Mucosa of gallbladder (tissue), 1 donor: ENCODE measurements around the gene RHOBTB1. TPM values are rescaled to one million over a fixed set of nuclear protein-coding genes. Genes with fewer than 3 reads are reported as not detected.

Experiments used
- DNase-seq: peaks from one replicate; pipeline ENCODE4 v3.0.0-alpha.2; 2020; ENCODE audit warnings: low spot score
- total RNA-seq: library from RNA; stranded (reverse); gene quantifications from one replicate; pipeline ENCODE4 v1.2.1, GENCODE V29; 2021
- donor health status: DM: no; HTN: no; CAD: no.

Gene RHOBTB1
- total RNA-seq, 1 donor from 2014 or later = 16.8 TPM

DNA sequence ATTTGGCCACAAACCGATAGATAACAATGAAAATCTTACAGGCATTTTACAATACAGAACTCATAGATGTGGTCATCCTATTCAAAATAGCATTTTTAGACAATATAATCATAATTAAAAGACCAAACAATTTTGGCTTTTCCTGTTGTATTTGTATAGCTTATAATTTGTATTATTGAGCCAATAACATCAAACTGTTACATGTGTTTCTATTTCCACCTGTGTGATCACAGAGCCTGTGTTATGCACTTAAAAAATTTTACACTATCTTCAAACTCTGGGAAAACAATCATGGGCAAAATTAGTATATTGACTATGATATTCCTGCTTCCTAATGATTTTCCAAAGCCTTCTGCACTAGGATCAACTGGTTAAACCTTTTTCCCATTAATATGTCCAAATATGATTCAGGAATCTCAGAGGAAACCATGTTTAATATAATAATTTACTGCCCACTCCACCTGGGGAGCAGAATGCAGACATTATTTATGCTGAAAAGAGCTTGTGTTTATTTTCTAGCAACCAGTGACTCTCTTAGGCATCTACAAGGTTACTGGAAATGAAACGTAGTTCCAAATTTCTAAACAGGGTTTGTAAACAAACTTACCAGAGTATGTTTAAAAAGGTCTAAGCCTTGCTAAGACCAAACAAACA, 1.7 kb downstream of the RHOBTB1 start:
- no peak for DNase-seq

DNA sequence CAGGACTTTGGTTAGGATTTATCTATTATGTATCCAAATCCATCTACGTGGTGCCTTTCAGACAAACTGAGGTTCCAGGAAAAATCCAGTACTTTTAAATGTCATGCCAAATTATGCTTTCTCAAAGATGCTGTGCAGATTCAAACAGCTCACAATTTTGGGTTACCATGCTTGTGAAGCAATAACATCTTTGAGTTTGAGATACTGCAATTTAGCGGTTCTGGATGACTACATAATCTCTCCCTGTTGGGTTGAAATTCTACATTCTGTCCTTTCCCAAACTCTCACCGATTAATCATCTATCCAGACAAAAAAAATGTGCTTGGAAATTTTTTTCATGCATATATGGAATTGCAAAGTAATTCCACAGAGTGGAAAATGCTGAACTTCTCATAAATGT, 3.5 kb downstream of the RHOBTB1 start:
- no peak for DNase-seq

DNA sequence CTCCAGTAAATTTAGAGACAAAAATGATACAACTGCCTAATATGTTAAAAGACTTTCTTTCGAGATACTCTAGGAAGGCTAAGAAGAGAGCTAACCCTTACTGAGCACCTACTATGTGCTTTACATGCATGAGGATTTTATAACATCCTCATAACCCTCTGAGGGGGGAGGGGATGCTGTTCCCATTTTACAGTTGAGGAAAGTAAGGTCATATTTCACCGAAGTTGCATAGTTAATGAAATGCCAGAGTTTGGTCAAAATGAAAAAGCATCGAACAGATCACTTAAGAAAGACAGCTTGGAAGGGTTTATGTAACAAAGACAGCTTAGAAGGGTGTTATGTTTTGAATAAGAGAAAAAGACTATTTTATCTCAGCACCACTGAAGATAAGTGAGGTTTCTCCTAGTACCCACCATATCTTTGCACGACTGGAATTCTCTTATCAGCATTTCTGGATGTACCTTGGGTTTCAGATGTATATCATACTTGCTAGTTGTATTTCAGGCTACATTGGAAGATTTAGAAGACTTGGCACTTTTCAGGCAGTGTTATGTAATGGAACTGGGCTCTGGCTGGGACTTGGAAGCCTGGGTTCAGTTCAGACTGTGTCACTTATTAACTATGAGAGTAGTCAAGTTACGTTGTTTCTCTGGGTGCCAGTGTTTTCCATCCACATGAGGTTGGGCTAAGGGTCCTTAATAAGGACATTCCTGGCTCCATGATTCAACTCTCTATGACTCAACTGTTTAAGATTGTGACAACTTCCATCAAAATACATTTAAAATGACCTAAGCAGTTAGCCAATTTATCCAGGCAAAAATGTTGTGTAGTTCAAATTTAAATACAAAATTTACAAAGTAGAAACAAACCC, 6.0 kb downstream of the RHOBTB1 start:
- no peak for DNase-seq

DNA sequence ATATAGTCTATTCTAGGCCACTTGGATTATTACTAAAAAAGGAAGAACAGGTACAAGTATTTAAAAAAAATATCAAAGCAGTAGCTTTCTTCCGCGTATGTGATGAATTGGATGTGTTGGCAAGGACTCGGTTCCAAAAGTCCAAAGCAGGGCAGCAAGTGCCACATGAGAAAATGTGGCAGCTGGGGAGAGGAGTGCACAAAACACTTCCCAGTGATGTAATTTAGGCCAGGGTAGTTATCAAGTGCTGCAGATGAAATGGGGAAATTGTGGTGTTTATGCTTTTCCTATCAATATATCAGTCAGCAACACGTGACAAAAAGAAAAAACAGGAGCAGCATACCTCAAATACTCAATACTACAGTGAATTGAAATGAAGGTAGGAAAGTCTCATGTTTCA, 7.0 kb downstream of the RHOBTB1 start:
- DNase-seq = no peak

DNA sequence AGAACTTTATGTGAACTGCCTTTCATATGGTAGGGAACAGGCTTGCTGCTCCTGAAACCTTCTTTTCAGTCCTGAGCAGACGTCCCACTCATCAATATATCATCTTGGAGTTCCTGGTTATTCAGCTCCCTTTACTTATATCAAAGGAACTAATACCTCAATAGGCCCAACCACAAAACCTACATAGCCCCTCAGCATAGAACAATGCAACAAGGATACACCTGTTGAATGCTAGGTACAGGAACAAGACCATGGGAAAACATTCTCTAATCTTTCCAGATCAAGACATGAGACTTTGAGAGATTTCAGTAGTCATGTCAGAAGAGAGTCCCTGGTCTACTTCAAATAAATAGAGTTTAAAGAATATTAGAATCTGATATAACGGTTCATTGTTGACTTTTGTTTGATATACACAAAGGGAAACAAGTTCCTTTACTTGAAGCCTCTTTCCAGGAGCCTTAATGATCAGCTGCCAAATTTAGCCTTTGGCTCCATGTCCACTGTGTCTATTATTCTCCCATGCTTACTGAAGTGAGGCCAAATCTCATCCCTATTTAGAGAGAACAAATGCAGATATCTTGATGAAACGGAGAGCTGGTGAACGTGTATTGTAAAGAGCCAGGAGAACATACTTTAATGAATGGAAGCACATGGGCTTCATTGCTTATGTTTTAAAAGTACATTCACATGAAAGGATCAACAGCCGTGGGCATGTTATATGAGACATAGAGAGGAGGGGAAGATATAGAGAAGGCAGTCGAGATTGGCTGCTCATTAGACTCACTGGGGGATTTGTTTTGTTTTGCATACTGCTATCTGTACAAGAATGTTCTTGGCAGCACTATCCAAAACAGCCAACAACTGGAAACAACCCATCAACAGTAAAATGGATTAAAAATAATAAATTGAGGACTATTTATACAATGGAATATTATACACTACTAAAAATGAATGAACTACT, 9.5 kb downstream of the RHOBTB1 start:
- no peak for DNase-seq

DNA sequence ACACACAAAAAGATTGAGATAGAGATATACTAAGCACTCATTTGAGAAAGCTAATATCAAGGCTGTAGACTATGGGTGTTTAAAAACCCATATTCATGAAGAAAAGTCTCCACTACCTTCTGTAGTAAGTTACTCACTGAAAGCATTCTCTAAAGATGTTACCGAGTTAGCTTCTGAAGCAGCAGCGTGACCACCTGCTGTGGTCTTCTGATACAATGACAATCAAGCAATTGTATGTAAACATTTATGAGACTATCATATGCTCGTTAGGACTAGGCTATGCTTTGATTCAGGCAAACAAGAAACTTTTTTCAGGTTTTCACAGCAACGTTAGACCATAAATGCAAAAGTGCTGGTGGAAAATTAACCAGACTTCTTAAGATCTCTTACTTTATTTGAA, 11.2 kb downstream of the RHOBTB1 start:
- DNase-seq = no peak

DNA sequence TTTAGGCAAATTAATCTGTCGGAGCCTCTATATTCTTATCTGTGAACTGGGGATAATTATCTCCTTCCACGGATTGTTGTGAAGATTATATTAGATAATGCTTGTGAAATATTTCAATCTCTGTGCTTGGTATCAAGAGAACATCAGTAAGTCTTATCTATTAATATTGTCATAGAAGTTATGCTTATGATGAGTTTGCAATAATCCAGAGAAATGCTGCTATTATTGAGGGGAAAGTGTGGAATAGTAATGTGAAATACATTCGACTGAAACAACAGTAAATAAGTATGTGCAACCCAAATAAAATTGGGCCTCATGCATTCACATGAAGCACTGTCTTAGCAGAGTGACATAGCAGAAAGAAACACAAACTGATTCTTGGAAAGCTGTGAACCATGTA, 13.7 kb downstream of the RHOBTB1 start:
- DNase-seq = no peak

DNA sequence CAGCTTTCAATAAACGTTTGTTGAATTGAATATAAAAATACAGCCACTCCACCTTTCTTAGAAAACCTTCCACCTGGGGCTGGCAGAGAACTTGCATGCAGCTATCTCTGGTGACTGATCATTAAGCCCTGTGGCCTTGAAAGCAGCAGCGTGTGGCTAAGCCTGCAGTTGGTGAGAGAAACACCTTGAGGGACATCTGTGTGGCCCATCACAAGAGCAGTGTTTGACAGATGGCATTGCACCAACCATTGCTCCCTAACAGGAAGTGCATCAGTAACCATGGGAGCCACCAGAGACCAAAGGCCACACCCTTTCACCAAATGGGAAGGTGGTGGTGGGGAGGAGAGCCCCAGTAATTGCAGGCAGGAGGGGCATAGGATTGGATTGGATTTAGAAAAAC, 22.4 kb downstream of the RHOBTB1 start:
- DNase-seq = no peak

DNA sequence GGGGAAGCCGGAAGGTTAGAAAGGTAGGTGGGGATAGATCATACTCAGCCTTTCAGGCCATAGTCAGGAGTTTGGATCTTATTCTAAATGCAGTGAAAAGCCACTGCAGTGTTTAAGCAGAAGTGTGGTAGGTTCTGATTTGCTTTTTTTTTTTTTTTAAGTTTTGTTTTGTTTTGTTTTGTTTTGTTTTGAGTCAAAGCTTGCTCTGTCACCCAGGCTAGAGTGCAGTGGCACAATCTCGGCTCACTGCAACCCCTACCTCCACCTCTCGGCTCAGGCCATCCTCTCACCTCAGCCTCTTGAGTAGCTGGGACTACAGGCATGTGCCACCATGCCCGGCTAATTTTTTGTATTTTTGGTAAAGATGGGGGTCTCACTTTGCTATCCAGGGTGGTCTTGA, 23.5 kb downstream of the RHOBTB1 start:
- no peak for DNase-seq

DNA sequence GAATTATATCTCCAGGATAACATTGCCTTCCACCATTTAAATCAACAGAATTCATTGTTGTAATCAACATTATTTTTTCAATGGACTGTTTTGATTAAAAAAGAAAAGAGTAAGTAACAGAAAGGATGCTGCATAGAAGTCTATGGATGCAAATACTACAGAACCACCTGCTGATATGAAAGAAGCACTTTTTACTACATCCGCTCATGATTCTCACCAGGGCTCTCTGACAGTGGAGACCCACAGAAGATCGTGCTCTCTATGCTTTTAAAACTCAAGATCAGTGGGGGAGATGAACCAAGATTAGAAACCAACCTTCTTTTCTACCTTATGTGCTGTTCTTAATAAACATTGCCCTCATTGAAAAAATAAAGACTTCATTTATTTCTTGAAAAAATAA, 24.4 kb downstream of the RHOBTB1 start:
- no peak for DNase-seq

DNA sequence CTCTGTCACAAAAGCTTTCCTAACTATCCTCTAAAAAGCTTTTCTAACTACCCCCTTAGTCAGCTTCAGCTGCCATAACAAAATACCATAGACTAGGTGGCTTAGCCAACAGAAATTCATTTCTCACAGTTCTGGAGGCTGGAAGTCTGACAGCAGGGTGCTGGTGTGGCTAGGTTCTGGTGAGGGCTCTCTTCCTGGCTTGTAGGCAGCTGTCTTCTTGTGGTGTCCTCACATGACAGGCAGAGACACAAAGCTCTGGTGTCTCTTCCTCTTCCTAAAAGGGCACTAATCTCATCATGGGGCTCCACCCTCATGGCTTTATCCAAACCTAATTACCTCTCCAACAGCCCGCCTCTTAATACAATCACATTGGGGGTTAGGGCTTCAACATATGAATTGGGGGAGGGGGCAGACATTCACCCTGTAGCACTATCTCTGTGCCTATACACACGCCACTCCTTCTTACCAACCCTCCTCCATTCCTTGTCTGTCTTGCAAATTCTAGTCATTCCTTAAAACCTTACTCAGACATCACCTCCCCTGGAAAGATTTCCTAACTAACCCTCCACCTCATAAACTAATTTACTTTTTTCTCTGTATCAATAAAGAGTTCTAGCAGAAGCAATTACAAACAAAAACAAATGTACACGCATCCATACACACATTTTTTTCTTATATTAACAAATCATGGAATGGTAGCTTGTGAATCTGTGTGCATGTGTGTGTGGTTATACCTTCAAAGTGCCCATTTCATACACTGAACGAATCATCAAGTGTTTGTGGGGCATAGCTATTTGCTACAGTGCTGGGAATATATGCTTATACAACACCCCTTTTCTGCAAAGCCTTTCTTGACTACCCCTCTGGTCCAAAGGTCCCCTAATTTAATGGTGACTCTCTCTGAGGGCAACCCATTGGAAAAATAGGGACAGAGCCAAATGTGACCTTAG, 26.4 kb downstream of the RHOBTB1 start:
- no peak for DNase-seq

DNA sequence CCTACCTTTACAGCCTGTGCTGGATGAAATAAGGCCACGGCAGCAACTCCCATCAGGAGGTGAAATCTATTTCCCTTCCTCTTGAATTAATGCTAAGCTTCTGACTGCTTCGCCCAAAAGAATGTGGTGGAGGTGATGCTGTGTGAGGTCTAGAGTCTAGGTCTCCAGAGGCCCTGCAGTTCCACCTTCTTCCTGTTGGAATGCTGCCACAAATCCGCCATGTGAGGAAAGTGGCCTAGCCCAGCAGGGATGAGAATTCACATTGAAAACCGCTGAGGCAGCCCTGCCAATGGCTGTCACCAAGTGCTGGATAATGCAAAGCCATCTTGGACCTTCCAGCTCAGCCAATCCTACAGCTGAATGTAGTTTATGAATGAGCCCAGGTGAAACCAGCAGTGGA, 28.0 kb downstream of the RHOBTB1 start:
- DNase-seq = no peak

DNA sequence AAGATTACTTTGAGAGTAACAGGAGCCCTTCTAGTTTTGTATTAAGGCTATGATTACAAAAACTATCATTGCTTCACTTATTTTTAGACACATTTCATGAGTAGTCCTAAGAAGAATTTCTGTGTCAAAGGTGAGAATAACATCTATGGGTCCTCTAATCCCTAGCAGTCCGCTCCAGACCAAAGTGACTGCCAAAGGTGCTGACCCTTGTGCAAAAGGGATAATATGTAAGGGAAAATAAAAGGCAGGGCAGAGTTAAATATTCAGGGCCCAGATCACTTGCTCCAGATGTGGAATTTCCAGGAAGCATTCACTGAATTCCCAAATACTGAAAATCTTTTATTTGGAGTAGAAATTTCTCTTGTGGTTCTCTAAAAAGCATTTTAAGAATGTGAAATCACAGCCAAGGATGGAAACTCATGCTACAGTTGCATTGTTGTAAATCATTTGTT, 29.3 kb downstream of the RHOBTB1 start:
- DNase-seq = peak; percentile 54

DNA sequence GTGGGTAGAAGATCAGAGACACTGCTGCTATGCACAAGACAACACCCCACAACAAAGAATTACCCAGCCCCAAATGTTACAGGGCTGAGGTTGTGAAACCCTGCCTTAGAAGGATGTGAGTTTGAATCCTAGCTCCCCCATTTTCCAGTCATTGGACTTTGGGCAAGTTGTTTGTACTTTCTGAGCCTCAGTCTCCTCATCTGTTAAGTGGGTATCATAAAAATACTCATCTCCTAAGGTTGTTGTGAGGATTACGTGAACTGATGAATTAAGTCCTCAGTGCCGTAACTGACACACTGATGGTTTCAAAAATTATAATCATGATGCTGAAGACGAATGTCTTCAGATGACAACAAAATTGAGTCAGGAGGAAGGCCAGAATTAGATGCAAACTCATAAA, 30.3 kb downstream of the RHOBTB1 start:
- no peak for DNase-seq

DNA sequence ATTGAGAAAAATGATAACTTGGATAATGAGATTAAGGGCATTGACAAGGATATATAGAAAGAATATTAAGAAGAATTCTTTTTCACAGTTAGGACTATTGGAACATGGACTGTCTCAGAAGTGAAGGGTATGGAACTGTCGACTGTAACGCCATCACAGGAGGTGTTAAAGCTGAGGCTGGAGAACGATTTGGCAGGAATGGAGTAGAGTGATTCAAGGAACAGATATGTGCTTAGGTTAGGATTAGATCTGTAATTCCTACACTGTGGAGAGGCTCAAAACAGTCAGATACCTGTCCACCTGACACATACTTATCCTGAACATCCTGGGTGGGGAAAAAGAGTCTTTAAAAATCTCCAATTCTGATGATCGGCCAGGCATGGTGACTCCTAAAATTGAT, 30.9 kb downstream of the RHOBTB1 start:
- no peak for DNase-seq

DNA sequence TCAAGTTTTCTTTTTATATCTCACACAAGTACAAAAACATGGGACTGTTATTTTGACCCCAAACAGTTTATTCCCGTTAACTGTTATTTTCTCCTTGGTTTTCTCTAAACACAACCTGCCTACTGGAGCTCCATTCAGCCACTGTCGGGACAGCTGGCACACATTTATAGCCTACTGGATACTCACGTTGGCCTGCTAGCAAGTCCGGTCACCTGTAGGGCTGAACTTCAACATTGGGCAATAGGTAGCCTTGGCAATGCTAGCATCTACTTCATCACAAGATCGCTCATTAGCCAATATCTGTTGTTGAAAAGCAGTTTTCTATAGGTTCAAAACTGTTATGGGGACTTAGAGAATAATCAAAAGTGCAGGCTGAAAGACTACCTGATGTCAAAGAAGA, 32.3 kb downstream of the RHOBTB1 start:
- DNase-seq = no peak

DNA sequence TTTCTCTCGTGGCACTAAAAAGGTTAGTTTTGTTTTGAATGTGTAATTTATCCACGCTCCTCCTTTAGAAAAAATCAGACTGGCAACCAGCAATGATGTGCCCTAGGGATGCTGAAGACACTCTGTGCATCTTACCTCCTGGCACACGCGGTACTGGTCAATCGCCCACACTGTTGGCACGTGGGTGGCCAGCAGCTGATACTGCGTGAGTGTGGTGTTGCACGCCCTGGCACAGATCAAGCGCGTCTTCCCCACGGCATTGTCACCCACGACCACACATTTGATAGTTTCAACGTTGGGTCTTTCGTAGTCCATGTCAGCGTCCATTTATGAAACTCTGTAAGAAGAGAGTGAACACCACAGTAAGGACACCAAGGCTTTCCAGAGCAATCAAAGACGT, 32.8 kb downstream of the RHOBTB1 start:
- no peak for DNase-seq

DNA sequence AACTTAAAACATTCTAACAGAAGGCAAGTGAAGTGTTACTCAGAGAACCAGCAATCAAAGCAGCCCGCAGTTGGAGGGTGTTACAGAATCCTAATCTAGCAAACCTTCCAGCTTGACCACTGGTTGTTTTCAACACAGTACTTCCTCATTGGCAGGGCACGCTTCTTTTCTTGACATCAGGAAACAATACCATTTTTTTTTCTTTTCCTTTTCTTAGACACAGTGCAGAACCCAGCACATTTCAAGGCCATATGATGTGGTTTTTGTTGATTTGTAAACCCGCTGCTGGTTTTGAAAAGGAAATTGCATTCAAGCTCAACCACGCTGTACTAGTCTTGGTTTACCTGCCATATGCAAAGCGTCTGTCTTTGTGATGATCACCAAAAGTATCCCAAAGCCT, 33.4 kb downstream of the RHOBTB1 start:
- DNase-seq = peak; percentile 54

DNA sequence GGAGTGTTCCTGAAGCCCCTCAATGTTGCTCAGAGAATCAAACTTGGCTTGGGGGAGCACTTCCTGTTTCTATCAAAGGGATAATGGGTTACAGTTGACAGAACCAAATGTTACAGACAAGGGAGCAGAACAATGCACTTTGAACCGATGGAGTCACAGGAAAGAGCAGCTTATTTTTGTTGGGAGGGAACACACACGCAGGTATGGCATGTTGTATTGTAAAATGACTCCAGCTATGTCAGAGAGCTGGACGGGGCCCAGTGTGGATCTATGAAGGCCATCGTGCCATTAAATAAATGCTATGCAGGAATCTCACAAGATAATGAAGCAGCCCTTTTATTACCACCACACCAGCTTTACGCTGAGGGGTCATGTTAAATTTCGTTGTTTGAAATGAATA, 35.1 kb downstream of the RHOBTB1 start:
- DNase-seq = no peak

DNA sequence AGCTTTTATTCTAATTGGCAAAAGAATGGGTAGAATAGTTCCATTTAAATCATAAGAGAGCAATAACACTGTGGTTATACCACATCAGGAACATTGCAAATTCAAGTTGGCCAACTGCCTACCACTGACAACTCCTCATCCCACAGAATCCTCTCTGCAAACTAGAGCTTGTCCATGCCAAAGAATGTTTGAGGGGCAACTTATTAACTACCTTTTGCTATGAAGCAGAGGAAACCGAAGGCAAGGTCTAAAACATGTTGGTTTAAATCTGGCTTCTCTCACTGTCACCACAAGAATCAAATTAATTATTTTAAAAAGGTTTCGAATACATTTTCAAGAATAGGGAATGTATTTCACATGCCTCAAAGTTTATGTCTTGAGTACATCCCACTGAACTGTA, 36.0 kb downstream of the RHOBTB1 start:
- no peak for DNase-seq

DNA sequence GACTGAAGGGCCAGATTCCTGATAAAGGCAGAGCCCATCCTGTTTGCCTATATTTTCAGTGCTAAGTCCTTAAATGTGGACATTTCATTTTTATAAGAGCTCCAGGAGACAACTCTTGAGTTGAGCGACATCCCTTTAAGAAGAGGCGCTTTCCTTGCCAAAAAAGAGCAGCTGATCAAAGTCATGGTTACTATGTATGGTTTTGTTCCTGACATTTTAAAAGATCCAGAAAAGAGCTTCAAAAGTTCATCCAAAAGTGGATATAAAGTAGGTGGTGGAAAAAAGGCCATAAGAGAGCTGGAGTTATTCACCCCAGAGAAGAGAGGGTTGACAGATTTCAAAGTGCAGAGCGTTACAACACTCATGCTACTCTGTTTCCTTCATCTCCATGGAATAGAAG, 36.7 kb downstream of the RHOBTB1 start:
- DNase-seq = no peak
